Gastrocnemius medialis (tissue), 4 donors: ENCODE results near the gene TCF4.

Source experiments
- CTCF ChIP-seq, 5 experiments: fragments of 450-650 bp in 3 of 5; fragments of 200-600 bp in 2 of 5; sonication (generic) in 2 of 5; IDR thresholded peaks in 4 of 5; conservative IDR thresholded peaks in 1 of 5; 1 replicate in 4 of 5; 2 replicates in 1 of 5; pipeline ENCODE4 v1.5.1; 2016 to 2019; ENCODE audit warnings: antibody characterized with exemption in 5 of 5, mild to moderate bottlenecking in 3 of 5, moderate library complexity in 3 of 5
- POLR2A ChIP-seq, 2 donors: fragments of 450-650 bp; IDR thresholded peaks; one replicate each; pipeline ENCODE4 v1.6.1; 2017; ENCODE audit warnings: antibody characterized with exemption in 2 of 2, mild to moderate bottlenecking in 2 of 2, moderate library complexity in 2 of 2

GRCh38 chr18:55250768-55251173 is 337.2 kb downstream of the TCF4 start:
- TF ChIP-seq CTCF (IDR thresholded peaks at IDR 0.05 in 4 of 5, conservative IDR thresholded peaks at IDR 0.05 in 1 of 5) (no peak), POLR2A (IDR thresholded peaks at IDR 0.05) (no peak)
